ENCODE results near the gene STARD4.

STARD4 gene

DNA sequence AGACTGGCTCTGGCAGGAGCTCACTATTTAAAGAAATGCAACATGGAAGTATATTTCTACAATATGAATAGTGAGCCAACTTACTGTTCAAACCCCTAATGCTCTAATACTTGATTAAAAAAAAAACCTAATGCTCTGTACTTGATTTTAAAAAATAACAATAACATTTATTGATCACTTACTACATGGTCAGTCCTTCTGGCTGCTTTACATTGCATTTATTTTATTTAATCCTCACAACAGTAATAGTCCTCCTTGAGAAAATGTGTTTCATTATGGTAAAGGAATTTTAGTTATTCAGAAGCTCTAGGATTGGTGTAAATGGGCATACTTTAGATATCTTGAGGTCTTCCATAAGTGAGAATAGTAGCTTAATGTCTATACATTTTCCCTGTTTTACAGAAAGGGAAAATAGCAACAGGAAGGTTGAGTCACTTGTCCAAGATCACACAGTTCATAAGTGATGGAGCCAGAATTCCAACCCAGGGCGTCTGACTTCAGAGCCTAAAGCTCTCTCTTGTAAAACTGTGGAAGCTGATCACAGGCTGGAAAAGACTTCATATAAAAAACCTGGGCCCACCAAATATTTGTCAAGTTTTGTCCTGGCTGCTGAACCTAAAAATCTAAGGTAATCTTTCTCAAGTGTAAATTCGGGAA is 1.0 kb downstream of the STARD4 start:
- H3K4me3 ChIP-seq (ENCODE audit: low read depth, low read length), result peak overlapping the region; percentile 91
- TF ChIP-seq, protein P1, sequence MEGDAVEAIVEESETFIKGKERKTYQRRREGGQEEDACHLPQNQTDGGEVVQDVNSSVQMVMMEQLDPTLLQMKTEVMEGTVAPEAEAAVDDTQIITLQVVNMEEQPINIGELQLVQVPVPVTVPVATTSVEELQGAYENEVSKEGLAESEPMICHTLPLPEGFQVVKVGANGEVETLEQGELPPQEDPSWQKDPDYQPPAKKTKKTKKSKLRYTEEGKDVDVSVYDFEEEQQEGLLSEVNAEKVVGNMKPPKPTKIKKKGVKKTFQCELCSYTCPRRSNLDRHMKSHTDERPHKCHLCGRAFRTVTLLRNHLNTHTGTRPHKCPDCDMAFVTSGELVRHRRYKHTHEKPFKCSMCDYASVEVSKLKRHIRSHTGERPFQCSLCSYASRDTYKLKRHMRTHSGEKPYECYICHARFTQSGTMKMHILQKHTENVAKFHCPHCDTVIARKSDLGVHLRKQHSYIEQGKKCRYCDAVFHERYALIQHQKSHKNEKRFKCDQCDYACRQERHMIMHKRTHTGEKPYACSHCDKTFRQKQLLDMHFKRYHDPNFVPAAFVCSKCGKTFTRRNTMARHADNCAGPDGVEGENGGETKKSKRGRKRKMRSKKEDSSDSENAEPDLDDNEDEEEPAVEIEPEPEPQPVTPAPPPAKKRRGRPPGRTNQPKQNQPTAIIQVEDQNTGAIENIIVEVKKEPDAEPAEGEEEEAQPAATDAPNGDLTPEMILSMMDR (IDR thresholded peaks at IDR 0.05; ENCODE audit: borderline replicate concordance, insufficient read depth, low read depth, low read length), result no peak

DNA sequence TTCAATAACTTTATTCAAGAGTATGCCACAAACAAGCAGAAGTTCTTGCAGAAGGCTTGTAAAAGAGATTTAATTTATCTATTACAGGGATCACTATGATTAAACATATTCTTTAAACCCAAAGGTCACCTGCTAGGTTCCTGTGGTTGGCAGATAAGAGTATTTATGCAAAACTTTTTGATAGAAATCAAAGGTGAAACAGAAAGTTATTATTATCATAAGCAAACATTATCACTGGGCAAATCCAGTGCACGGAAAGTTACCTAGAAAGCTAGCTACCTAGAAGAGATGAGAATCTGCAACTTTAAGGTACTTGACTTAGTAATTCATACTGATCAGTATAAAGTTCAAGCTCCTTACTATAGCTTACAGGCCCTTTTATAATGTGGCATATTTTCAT is 3.2 kb downstream of the STARD4 start:
- TF ChIP-seq, protein P1 (IDR thresholded peaks at IDR 0.05; ENCODE audit: borderline replicate concordance, insufficient read depth, low read depth, low read length), result no peak
- H3K4me3 ChIP-seq (ENCODE audit: low read depth, low read length), result no peak overlapping the region

DNA sequence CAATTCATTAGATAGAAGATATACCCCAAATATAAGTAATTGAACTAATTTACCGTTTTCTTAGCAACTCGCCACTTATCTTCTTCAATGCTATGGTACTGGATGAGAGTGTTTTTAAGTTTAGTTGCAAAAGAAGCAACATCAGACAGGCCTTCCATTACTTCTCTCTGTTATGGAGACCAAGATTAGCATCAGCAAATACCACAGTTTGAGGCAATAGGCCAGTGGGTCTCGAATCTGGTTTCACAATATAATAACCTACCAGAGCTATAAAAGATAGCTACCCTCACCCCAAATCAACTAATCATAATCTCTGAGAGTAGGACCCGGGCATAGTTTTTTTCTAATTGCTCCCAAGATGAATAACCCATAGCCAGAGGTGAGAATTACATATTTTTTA is 5.1 kb downstream of the STARD4 start:
- H3K4me3 ChIP-seq (ENCODE audit: low read depth, low read length), result no peak overlapping the region
- TF ChIP-seq, protein P1 (IDR thresholded peaks at IDR 0.05; ENCODE audit: borderline replicate concordance, insufficient read depth, low read depth, low read length), result no peak

DNA sequence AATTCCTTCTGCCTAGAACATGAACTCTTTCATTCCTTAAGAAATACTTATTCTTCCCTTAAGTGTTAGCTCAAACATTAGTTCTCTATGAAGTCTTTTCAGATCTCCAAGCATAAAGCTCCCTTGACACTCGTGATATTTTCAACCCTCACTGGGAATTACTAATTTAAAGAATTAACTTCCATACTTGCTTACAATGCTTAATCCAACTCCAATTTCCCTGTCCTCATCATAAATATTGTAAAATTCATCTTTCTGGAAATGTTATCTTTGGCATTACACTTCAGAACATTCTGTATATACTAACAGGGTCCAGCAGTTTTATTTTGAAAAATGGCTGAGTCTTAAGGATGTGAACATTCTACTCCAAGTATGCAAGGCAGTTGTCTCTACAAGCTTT is 7.2 kb downstream of the STARD4 start:
- H3K4me3 ChIP-seq (ENCODE audit: low read depth, low read length), result no peak overlapping the region
- TF ChIP-seq, protein P1 (IDR thresholded peaks at IDR 0.05; ENCODE audit: borderline replicate concordance, insufficient read depth, low read depth, low read length), result no peak

DNA sequence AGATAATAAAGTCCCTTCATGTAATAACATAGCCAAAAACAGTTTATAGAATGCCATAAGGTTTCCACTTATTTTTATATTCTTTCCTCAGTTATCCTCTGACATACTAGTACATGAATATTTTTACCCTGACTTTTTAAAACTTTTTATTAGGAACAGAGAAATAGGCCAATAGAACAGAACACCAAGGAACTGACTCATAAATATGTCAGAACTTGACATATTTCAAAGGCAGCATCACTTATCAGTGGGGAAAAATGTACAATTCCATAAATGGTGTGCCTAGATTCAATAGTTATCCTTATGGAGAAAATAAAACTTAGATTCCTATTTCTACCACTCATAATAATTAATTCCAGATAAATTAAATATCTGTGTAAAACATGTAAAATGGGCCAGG is 9.4 kb downstream of the STARD4 start:
- H3K4me3 ChIP-seq (ENCODE audit: low read depth, low read length), result no peak overlapping the region
- TF ChIP-seq, protein P1 (IDR thresholded peaks at IDR 0.05; ENCODE audit: borderline replicate concordance, insufficient read depth, low read depth, low read length), result no peak

DNA sequence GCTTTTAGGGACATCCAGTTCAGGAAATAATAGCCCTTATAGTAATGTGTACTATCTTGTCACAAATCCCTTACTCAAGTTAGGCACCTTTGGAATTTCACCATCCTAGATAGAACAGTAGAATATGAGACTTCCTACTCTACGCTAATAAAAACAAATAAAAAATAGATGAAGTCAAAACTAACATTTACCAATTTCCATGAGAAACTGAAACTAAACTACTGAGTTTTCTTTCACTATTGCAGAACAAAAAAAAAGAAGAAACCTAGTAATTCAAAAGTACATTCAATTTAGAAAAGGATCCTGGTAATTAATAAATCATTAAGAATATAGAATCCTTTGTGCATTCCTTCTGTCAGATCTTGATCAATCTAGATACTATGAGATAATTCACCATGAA is 14.0 kb downstream of the STARD4 start:
- TF ChIP-seq, protein P1 (IDR thresholded peaks at IDR 0.05; ENCODE audit: borderline replicate concordance, insufficient read depth, low read depth, low read length), result no peak

DNA sequence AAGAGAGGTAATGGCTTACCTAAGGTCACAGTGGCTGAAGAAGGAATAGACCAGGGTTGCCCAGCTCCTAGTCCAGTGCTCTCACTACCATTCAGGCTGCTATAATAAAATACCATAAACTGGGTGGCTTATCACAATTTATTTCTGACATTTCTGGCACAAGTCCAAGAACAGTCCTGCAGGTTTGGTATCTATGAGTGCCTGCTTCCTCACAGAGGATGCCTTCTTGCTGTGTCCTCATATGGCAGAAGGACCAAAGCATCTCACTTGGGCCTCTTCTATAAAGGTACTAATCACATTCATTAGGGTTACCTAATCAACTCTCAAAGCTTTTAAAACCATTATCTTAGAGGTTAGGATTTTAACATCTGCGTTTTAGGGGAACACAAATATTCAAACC is 17.2 kb downstream of the STARD4 start:
- H3K4me3 ChIP-seq (ENCODE audit: low read depth, low read length), result no peak overlapping the region

More for the DNA sequence above, 14.0 kb downstream of the STARD4 start:
- no peak overlapping the region for H3K4me3 ChIP-seq (ENCODE audit: low read depth, low read length)

More for the DNA sequence above, 17.2 kb downstream of the STARD4 start:
- TF ChIP-seq, protein P1 (IDR thresholded peaks at IDR 0.05; ENCODE audit: borderline replicate concordance, insufficient read depth, low read depth, low read length), result no peak

Measured in GM12875 (cell line).